Lower leg skin (tissue), 3 donors: Measurements from ENCODE around the gene ZNF599.

Experiments used
- POLR2A ChIP-seq, 2 donors: fragments of 450-650 bp; IDR thresholded peaks; one replicate each; pipeline ENCODE4 v1.6.1; 2016 to 2017; ENCODE audit warnings: antibody characterized with exemption in 2 of 2, mild to moderate bottlenecking in 1 of 2, moderate library complexity in 1 of 2
- TF ChIP-seq, protein P1 (sequence below), 3 donors: fragments of 450-650 bp; IDR thresholded peaks; one replicate each; pipeline ENCODE4 v1.5.1; 2016; ENCODE audit warnings: antibody characterized with exemption in 3 of 3, mild to moderate bottlenecking in 3 of 3, moderate library complexity in 2 of 3

- TF ChIP-seq, protein P1, sequence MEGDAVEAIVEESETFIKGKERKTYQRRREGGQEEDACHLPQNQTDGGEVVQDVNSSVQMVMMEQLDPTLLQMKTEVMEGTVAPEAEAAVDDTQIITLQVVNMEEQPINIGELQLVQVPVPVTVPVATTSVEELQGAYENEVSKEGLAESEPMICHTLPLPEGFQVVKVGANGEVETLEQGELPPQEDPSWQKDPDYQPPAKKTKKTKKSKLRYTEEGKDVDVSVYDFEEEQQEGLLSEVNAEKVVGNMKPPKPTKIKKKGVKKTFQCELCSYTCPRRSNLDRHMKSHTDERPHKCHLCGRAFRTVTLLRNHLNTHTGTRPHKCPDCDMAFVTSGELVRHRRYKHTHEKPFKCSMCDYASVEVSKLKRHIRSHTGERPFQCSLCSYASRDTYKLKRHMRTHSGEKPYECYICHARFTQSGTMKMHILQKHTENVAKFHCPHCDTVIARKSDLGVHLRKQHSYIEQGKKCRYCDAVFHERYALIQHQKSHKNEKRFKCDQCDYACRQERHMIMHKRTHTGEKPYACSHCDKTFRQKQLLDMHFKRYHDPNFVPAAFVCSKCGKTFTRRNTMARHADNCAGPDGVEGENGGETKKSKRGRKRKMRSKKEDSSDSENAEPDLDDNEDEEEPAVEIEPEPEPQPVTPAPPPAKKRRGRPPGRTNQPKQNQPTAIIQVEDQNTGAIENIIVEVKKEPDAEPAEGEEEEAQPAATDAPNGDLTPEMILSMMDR (IDR thresholded peaks at IDR 0.05): no peak
- TF ChIP-seq POLR2A (IDR thresholded peaks at IDR 0.05): no peak
These were observed 61.1 kb downstream of the ZNF599 start for GRCh38 chr19:34711890-34712289.
